HG03103 (cell line): ENCODE data around the gene SLIT3.

Experiments
- ATAC-seq: cut with Tn5 transposase; IDR thresholded peaks from one replicate; pipeline ENCODE4 v1.9.1; 2021; ENCODE audit warnings: low read depth; ENCODE audit not compliant: unreplicated experiment

The SLIT3 gene

DNA sequence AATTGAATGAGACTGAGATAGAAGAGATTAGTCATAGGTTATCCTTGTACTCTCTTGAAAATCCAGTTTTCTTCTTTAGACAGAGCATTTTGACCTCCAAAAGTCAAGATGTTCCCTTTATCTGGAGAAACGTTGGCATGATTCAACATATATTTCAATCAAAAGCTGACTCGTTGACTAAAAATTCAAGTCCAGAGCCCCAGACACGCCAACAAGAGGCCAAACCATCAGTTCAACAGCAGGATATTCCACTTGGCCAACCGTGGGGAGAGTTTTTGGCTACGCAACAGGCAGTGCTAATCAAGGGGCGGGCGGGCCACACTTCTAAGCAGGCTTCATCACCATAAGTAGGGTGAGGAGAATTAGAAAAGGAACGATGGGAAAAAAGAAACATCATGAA, 119.1 kb downstream of the SLIT3 start:
- no peak for ATAC-seq

DNA sequence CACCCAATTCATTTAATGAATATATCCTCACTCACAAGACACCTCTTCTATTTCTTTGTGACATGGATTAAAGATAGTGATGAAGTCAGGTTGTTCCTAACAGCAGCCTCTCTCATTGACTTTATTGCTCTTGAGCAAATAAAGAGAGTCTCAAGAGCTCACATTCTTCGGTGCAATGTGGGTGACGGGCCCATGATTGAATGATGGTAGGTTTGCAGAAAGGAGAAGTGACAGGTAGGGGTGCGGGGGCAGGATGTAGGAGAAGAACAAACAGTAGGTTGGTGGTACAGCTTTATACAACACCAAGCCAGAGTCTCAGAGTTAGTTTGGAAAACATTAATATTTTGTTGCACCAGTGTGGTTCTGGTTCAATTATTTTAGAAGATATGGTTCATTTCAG, 122.2 kb downstream of the SLIT3 start:
- ATAC-seq, result no peak

DNA sequence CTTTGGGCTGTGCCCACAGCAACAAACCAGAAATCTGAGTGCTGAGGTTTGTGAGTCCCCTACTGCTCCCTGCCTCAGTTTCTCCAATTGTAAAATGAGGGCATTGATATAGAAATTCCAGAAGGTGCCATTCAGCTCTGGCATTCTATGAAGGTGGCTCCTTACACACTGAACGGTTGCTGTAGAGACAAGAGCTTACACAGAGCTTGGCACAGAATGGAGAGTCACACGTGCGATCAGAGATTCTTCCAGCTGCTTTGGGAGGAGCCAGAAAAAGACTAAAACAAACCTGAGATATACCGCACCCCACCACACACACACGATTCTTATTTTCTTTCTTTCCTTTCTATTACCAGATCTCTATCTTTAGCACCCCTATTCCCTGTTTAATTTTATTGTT, 122.7 kb downstream of the SLIT3 start:
- no peak for ATAC-seq

DNA sequence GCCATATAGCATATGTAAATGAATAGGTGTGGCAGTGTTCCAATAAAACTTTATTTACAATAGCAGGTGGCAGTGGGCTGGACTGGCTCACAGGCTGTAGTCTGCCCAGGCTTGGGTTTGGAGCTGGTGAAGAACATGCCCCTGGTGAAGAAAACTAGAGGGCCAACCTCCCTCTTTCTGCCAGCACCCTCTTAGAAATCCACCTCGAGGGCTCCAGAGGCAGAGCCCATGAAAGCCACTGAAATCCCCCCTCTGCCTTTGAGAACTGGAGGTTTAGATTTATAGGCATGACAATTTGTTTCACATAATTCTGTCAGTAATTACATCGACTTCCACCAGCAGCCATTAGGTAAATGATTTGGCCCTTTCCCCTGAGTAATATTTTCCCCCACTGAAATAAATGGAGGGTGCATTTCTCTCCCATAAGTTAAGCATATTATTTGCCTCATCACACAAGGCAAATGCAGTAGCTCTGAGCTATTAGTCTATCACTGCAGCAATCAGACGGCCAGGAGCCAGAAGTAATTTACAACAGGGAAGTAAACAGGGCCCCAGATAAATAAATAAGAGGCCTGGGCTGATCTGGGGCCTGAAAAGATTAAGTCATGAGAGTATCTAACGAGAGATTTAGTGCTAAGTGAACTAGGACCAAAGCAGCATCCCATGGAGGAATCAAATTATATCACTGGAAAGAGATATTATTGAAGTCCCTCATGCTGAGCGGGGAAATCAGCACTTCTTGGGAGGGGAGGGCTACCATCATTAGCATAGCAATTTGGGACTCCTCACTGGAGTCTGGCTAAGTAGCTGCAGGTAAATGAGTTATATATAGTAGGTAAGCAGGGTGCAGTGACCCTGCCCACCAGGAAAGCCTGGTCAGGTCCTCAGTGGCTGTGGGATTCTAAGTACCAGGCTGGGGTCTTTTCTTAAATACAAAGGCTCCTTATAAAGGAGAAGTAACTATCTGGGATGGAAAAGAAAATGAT, 123.9 kb downstream of the SLIT3 start:
- ATAC-seq, result no peak

DNA sequence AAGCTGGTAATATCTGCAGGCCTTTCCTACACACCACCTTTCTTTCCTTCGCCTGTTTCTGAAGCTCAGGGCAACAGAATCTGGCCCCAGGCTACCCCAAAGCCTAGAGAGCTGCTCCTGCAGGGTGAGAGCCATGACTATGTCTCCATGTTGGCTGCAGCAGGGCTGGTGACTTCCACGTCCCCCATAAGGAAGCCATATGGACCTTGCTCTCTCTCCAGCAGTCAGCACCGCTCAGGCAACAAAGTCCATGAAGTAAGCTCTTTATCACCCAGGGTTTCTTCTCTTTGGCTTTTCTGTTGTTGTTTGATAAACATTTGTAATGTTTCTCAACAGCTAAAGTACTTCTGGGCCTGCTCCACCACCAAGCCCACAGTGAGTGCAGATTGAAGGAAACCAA, 125.2 kb downstream of the SLIT3 start:
- no peak for ATAC-seq

DNA sequence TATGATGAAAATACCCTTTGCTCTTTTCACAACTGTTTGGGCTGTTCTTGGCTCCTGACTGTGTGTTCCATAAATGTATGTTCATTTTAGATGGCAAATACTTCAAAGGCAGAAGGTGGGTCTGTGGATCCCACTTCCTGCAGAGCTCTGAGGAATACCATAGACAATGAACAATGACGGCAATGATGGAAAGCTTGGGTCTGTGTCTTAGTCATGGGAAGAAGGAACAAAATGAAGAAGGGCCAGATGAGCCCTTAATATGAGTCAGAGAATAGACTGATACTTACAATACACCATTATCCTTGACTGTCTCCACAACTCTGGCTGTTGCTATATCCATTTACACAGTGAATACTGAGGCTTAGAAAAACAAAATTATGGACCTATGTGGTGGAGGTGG, 126.0 kb downstream of the SLIT3 start:
- ATAC-seq, result no peak

DNA sequence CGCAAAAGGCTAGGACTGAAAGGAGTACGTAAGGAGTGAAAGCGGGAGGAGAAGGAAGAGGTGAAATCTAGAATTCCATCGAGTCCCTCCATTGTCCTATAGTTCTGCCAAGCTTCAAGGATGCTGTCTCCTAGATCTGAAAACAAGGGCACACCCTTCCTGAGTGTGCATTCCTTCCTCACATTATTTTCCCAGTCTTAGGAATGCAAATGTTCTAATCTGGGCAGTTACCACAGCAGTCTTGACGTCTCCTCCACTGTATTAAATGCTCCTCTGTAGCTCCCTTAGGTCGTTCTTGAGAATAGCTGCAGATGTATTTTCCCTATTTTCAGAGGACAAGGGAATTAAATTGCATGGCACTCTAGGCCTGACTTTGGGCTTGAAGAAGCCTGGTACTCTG, 127.6 kb downstream of the SLIT3 start:
- no peak for ATAC-seq

DNA sequence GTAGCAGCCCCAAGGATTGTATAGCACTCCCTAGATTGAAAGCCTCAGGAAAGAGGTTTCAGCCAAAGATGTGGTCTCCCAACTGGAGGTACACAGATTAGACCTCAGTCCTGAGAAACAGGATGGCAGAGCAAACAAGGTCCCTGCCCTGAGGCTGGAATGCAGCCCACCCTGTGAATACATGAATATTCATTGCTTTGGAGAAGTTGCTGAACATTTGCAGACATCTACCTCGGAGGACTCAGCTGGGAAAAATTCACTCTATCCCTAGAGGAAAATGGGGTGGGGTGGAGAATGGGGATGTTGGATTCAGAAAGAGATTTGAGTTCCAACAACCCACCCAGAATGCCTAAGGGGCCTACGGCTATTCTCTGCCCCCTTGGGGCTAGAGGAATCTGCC, 129.4 kb downstream of the SLIT3 start:
- no peak for ATAC-seq

DNA sequence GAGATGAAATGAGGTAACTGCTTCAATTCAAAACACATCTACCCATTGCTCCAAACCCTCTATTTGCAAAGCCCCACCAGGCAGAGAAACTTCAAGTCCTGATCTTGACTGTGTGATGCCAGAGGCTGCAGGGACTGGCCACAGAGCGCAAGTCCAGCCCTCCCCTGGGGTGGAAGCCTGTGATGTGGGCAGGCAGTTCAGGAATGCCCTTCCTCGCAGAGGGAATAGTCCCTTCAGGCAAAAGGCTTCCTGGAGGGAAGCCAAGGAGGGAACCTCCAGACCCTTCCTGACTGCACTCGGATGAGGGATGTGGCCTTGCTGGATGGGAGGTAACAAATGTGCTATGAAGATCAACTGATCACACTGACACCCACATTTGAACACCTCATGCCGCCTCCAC, 131.2 kb downstream of the SLIT3 start:
- ATAC-seq, result no peak

DNA sequence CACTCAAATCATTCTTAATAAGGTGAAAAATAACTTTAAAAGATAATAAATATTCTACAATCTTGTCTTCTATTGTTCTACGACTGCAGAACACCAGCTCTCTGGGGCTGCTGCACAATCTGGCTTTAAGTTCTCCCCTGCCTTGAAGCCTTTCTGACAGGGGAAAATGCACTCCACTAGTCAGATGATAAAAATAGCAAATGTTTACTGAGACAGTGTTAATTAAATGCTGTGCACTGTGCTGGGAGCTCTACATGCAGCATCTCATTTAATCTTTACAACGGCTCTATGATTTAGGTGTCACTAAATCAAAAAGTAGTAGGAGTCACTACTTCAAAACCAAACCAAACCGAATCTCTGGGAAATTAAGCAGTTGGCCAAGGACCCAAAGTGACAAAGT, 132.7 kb downstream of the SLIT3 start:
- ATAC-seq, result no peak

DNA sequence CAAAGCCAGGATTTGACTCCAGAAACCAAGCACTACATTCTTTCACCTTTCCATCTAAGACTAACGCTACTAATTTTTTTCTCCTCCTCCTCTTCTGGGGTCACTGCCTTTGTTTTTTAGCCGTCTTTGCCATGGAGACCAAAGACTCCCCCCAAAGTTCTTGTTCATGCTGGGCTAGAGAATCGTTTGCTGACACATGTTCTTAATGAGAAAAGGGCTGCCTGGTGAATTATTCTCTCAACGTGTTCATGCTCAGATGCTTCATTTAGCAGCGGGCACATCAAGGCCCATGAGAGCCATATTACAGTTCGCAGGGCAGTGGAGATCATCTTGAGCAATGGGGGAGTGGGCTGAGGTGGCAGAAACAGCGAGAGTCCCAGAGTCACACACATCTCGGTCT, 134.9 kb downstream of the SLIT3 start:
- ATAC-seq, result no peak

DNA sequence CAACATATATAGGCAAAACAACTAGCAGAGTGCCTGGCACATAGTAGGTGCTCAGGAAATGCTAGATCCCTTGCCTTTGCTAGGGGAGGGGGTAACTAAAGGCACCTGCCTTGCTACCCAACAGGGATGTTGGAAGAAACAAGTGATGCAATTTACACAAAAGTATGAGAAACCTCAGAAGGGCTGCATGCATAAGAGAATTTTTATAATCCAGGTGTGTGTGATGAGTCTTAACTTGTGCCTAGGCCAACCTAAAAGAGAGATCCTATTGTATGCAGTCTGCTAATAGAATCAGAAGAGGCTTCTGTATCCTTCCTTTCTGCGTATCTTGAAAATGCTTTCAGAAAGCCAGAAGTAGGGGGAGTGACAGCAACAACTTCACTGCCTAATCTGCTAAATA, 135.9 kb downstream of the SLIT3 start:
- ATAC-seq, result no peak

DNA sequence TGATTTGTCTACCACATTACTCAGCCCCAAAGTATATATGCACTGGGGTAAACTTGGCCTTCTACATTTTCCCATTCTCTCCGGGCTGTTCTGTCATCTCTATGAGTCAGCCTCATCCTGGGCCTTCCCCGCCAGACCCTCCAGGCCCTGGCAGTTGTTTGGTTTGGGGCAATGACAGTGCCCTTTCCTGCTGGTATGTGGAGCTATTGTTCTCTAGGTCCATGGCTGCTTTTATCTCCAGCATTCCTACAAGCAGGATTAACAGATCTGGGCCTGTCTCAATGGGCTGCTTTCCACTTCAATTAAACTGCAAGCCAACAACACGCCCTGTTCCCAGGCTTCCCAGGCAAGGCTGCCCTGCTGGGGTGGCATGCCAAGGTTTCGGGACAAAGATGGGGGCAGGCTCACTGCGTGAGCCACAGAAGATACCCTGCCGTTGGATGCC, 136.4 kb downstream of the SLIT3 start:
- no peak for ATAC-seq

DNA sequence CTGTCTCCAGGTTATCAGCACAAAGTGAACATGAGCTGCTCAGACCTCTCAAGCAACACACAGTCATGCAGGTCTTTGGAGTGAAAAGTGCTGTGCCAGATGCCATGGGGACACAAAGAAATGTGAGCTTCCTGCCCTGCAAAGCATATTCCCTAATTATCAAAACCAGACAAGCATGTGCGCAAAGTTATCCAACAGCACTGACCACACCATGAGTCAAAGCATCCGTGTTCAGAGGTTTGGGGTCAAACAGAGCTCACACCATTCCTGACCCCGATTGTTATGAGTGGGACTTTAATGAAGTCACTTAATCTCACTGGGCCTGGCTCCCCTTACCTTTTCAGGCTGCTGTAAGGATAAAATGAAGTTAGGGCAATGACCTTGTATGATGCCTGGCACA, 138.5 kb downstream of the SLIT3 start:
- no peak for ATAC-seq

DNA sequence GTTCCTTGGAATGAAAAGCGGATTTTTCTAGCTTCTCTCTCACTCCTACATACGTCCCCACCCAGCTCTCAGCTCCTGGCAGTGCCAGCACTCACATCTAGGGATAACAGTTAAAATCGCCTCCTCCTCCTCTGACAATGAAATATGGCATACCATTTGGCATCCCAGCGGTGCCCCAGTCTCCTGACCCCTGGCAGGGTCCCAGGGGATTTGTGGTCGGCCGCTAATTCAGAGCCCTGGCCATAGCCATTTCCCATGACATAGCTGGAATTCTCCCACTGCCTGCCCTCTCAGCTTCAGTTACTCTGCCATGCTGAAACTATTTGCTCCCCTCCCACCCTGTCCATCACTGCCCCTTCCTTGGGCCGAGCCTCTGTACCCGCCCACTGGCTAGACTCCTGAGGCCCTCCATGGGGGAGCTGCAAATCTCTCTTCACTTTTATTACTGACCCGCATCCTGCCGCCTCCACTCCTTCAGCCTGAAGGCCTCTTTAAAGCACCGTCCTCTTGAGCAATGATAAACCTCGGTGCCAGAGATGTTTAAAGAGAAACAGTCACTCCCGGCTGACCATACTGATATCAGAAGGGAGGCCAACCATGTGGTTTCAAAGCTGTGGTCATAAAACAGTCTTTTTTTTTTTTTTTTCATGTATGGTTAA, 139.8 kb downstream of the SLIT3 start:
- no peak for ATAC-seq

DNA sequence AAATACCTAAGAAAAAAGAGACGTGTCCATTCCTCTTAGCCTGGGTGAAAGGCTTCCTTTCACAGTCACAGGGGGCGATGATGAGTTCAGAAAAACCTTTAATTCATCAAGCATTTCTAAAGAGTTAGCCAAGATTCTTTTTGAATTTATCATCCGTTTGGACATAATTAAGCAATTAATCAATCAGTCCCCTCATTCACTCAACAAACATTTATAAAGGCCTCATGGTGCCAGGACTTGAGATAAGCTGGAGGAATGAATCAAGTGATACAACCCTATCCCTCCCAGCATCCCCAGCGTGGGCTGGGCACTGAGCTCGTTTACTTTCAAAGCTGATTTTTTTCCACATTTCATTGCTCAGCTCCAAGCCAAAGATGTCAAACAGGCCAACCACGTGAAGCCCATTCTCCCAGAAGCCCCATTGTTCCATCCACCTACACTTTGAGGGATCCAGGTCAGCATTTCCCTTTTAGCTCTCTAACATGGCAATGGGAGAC, 140.5 kb downstream of the SLIT3 start:
- ATAC-seq, result no peak

DNA sequence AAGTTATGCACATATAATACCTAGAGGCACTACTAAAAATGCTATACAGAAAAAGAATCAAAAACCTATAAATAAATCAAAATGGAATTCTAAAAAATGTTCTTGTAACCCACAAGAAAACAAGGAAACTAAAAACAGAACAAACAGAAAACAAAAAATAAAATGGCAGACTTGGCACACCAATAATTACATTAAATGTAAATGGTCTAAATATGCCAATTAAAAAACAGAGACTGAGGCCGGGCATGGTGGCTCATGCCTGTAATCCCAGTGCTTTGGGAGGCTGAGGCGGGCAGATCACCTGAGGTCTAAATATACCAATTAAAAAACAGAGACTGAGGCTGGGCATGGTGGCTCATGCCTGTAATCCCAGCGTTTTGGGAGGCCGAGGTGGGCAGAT, 142.2 kb downstream of the SLIT3 start:
- ATAC-seq, result no peak

DNA sequence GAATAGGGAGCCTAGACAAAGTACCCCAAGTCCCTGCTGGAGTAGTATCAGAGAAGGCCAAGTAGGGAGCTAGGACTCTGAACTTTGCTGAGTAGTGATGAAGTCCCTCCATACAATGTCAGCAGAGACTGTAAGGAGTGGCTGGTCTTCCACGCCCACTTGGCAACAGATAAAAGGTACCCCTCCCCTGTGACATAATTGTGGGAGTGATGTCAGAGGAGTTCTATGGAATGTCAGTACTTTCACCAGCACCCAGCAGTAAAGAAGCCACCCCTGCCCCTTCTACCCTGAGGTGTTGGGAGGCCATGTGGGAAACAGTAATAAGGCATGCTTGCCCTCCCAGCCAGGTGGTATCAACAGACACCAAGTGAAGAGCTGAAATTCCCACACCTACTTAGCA, 143.9 kb downstream of the SLIT3 start:
- ATAC-seq, result no peak

DNA sequence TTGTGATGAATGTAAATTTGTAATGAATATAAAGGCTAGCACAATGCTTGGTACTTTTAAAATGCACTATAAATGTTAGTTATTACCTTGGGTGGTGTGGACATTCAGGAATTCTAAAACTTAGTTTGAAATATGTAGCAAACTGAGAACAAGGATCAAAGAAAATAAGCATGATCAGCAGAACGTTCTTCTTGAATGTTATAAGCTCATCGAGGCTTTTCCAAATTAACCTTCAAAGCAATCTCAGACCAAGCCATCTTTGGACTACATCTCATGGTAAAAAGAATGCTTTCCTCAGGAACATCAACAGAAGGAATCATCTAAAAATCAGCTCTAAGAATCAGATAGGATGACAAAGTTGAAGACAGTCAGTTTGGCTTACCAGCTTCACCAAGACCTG, 146.3 kb downstream of the SLIT3 start:
- ATAC-seq, result no peak

DNA sequence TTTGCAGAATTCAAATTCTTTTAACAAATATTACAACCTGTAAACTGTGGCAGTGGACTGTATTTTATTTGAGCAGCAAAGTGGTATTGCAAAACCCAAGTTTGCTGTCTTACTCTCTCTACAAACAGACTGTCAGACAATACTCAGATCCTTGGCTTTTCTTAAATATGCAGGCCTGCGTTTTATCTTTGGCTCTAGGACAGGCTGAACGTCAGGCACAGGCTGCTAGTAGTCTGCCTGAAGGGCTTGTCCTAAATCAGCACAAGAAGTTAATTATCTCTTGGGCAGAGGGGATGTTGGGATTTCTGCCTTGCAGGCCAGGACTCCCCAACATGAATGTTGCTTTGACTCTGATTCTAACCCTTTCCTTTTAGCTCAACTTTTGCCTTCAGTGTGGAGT, 147.5 kb downstream of the SLIT3 start:
- no peak for ATAC-seq

DNA sequence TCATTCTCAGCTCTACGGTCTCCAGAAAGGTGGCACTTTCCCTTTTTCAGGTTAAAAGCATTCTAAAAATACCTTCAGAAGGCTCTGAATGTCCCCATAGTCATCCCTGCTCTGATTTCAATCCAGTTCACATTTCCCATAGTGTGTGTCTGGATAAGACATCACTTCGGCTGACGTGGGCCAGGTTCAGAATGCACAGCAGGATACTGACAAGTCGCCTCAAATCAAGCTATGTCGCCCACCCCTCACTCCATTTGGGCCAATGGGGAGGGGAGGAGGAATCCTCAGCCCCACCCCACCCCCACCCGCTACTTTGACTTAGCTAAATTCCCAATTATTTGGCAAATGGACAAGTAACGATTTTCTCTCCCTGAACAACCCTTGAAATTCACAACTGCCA, 148.0 kb downstream of the SLIT3 start:
- no peak for ATAC-seq

DNA sequence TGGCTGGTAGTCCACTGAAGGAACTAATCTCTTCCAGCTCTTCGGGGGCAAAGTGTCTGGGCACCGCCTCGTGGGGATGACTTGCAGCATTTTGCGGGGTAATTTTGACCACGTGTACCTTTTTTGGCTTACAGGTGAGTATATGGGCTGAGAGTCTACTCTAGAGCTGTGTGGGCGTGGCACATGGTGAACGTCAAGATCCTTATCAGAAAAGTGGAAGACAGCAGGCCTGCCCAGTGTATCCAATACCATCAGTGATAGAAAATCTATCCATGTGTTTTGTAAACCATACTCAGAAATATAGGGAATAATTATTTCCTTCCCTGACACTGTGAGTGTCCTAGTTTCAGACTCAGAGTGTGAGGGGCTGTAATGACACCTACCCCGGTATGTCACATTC, 148.5 kb downstream of the SLIT3 start:
- no peak for ATAC-seq
